GM19395 (cell line): ENCODE measurements around the gene CPLX3.

Source experiments
- ATAC-seq: cut with Tn5 transposase; IDR thresholded peaks from one replicate; pipeline ENCODE4 v1.9.1; 2021; ENCODE audit warnings: mild to moderate bottlenecking, moderate library complexity; ENCODE audit not compliant: unreplicated experiment

The CPLX3 gene

GRCh38 chr15:74842581-74843444, 16.4 kb downstream of the CPLX3 start, which contains the start of gene ULK3:
Gene ULK3, minus strand, starts transcription at chr15:74843156. Its CDS starts 51 bp downstream, at chr15:74843105.
- peak; percentile 75 for ATAC-seq

- no peak for ATAC-seq
Observed at GRCh38 chr15:74843445-74843828, 17.0 kb downstream of the CPLX3 start.

DNA sequence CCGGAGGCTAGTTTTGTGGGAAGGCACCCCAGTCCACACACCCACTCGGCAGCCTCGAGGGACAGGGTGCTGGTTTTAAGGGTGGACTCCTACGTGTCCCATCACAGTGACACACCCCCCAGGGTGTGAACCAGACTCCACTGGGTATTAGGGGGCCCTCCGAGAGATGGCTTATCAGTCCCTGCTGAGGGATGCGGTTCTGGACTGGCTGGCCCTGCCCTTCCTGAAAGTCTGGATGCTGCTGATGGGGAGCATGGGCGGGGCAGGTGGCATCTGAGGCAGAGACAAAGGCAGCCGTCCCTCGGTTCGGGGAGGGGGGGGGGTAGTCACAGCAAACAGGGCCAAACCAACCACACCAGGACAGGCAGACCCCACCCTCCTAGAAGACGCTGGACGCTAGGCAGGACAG, 17.5 kb downstream of the CPLX3 start:
- ATAC-seq = no peak

- ATAC-seq = no peak
Observed at GRCh38 chr15:74844319-74845207, 18.1 kb downstream of the CPLX3 start.

DNA sequence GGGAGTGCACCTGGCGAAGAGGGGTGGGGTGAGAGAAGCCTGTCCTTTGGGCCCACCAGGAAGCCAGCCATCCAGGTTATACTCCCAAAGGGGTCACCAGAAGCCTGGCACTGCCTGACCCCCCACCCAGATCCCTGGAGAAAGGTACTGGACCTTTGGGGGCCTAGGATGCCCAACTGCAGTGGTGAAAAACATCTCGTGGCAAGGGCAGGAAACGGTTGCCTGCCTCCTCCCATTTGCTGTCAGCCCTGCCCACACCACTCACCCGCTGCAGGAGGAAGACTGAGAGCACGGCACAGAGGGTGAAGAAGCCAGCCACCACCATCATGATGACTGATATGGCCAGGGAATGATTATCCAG, 18.8 kb downstream of the CPLX3 start:
- ATAC-seq = no peak

DNA sequence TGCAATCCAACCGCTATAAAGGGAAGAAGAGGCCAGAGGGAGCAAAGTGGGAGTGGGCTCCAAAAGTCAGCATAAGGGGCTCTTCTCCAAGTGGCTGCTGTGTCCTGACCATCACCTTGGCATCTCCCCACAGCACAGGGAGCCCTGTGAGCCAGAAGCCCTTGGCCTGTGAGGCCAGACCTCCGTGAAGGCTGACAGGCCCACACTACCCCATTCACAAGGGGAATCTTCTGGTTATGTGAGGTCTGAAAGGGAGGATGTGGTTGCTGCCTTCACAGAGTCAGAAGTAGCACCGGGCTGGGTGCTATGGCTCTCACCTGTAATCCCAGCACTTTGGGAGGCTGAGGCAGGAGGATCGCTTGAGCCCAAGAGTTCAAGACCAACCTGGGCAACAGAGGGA, 19.2 kb downstream of the CPLX3 start:
- ATAC-seq = no peak

GRCh38 chr15:74847432-74847831, 21.0 kb downstream of the CPLX3 start:
- no peak for ATAC-seq

- ATAC-seq = no peak
Observed at GRCh38 chr15:74850393-74850792, 24.0 kb downstream of the CPLX3 start.

DNA sequence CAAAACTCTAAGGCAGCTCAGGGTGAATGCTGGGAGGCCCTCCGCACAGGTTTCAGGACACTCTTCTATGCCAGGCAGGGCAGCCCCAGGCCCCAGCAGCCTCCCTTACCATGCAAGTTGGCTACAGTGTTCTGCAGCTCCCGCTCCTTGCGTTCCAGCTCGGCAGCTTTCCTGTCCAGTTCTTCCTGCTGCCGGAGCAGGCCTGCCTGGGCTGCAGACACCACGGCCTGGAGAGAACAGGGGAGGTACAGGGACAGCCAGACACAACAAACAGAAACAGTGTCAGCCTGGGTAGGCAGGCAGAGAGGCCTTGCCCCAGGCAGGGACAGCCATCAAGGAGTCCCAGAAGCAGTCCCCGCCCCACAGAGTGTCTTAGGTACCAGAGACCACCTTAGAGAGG, 25.5 kb downstream of the CPLX3 start:
- no peak for ATAC-seq

DNA sequence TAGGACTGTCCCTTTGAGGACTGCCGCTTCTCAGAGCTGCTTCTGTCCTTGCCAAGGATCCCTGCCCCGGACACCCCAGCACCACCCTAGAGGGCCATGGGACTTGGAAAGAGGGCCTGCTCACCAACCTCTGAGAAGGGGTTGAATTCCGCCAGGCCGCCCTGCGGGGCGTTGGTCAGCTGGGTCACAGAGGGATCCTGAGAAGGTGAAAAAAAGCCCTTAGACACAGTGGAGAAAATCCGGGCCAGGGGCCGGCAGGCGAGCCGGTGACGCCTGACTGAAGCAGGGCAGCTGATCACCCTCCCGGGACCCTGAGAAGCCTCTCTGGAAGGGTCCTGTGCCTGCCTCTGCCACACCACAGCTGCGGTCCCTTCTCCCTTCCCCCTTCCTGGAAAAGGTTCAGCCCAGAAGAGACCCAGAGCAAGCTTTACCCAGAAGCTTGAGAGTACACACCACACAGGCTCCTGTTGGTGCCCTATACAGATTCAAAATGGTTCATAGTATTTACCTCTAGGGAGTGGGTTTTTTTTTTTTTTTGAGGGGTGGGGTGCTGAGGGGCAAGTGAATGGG, 28.1 kb downstream of the CPLX3 start:
- ATAC-seq = no peak

- ATAC-seq = no peak
Observed at GRCh38 chr15:74855857-74856256, 29.4 kb downstream of the CPLX3 start.

DNA sequence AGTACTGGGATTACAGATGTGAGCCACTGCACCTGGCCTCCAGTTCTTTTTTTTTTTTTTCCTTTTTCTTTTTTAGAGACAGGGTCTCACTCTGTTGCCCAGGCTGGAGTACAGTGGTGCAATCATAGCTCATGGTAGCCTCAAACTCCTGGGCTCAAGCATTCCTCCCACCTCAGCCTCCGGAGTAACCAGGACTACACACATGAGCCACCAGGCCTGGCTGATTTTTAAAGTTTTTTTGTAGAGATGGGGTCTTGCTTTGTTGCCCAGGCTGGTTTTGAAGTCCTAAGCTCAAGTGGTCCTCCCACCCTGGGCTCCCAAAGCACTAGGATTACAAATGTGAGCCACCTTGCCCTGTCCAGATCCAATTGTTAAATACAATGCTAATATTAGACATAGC, 30.1 kb downstream of the CPLX3 start:
- no peak for ATAC-seq

GRCh38 chr15:74857082-74857655, 30.7 kb downstream of the CPLX3 start:
- ATAC-seq = peak; percentile 84

GRCh38 chr15:74857671-74858368, 31.4 kb downstream of the CPLX3 start:
- ATAC-seq = peak; percentile 16

DNA sequence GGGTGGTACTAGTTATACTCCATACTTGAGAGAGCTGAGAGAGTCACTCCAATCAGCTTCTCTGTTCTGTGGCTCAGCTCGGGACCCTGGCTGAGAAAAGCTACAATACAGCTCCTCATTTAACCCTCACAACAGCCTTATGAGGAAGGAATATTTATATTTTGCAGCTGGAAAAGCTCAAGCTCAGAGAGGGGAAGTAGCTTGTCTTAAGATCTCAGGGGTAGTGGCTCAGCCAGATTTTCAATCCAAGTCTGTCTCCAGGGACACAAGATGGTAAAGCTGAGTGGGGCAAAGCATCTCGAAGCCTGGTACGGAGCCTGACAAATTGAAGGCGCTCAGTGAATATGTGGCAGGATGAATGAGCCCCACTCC, 31.9 kb downstream of the CPLX3 start:
- ATAC-seq = no peak

DNA sequence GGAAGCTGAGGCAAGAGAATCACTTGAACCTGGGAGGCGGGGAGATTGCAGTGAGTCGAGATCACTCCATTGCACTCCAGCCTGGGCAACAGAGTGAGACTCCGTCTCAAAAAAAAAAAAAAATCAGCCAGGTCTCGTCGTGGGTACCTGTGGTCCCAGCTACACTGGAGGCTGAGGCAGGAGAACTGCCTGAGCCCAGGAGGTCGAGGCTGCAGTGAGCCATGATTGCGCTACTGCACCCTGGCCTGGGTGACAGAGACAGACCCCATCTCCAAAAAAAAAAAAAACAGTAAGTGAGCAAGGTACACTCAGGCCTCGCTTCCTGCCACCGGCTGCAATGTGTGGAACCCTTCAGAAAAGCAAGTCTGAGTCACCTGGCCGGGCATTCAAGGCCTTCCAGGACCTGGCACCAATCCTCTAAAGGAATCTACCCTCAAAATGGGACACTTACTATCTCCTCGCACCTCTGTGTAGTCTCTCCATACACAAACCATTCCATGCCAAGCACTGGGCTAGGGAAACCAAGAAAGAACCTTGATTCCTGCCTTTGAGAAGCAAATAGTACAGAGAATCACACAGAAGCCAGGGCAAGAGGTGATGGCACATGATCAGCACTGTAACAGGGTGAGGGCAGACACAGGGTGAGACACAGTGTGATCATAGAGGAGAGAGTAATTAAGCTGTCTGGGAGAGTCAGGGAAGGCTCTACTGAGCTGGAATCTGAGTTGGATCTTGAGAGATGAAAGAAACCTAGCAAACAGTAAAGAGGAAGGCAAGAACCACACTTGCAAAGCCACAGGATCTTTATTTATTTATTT, 37.0 kb downstream of the CPLX3 start:
- no peak for ATAC-seq

DNA sequence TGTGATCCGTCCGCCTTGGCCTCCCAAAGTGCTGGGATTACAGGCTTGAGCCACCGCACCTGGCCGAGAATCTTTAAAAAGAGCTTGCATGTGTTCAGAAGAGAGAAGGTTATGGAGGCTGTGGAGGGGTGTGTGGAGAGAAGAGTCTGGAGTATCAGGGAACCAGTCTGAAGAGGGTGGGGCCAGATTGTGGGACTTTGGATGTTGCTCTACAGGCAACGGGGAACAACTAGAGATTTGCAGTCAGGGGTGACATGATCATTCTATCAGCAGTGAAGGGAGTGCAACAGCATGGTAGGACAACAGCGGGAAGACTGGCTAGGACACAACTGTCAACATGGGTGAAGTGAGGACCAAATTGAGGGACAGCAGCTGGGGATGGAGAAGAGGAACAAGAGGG, 37.9 kb downstream of the CPLX3 start:
- no peak for ATAC-seq

GRCh38 chr15:74865316-74865715, 38.9 kb downstream of the CPLX3 start:
- ATAC-seq = no peak

DNA sequence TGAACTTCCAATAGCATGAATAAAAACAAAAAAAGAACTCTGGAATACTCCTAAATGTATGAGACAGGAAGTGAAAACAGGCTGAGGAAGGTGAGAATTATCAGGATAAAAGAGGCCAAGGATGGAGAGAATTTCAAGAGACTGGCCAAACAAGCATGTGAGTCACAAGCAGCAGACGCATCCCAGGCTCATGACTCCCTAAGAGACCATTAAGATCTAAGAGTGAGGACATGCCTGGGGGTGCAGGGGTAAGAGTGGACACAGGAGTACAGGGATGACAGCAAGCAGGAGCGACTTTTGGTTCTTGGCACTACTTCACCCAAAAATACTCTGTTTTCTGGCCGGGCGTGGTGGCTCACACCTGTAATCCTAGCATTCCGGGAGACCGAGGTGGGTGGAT, 39.7 kb downstream of the CPLX3 start:
- no peak for ATAC-seq
